H7 (cell line): ENCODE data around the gene POLD1. TPM values are rescaled to one million over a fixed set of nuclear protein-coding genes. Genes with fewer than 3 reads are reported as not detected.
A peak's percentile ranks its signal among the peaks of the same experiment; 100 is the strongest.

Source experiments
- DNase-seq: peaks from one replicate; pipeline ENCODE4 v3.0.0; 2012
- H3K27me3 ChIP-seq: 2 replicates; pipeline ENCODE4 v1.6.0; 2011; ENCODE audit warnings: mild to moderate bottlenecking, low read length; ENCODE audit not compliant: control insufficient read depth, insufficient read depth
- H3K36me3 ChIP-seq: replicated peaks from 2 replicates; pipeline ENCODE4 v1.5.1; 2011; ENCODE audit warnings: low read length; ENCODE audit not compliant: control insufficient read depth, insufficient read depth
- H3K4me3 ChIP-seq: 2 replicates; pipeline ENCODE4 v1.5.1; 2011; ENCODE audit warnings: low read depth, mild to moderate bottlenecking, control low read depth, low read length, moderate library complexity; ENCODE audit not compliant: insufficient read depth
- total RNA-seq: library from RNA; depleted of rRNA; stranded (reverse); fragments of >200 nt; shearing (Covaris generic); gene quantifications from 2 replicates; pipeline ENCODE4 v1.2.3, GENCODE V29; 2014

Gene POLD1
- total RNA-seq, 1 experiment from 2014 or later = 167 TPM

GRCh38 chr19:50358483-50359327 is 25.4 kb upstream of the POLD1 start:
- H3K27me3 ChIP-seq = no peaks in the 10 kb centered on the region
- DNase-seq = no peak
- no peak overlapping the region for H3K4me3 ChIP-seq
- H3K36me3 ChIP-seq = no peaks in the 10 kb centered on the region

GRCh38 chr19:50359328-50359818 is 24.8 kb upstream of the POLD1 start:
- DNase-seq = no peak
- H3K4me3 ChIP-seq = no peak overlapping the region
- no peaks in the 10 kb centered on the region for H3K27me3 ChIP-seq
- H3K36me3 ChIP-seq = no peaks in the 10 kb centered on the region

GRCh38 chr19:50361290-50362029 is 22.7 kb upstream of the POLD1 start:
- Histone ChIP-seq H3K4me3 (no peak overlapping the region), H3K36me3 (no peaks in the 10 kb centered on the region), H3K27me3 (no peaks in the 10 kb centered on the region)
- DNase-seq = peak; percentile 65

- no peak overlapping the region for H3K4me3 ChIP-seq
- no peaks in the 10 kb centered on the region for H3K27me3 ChIP-seq
- H3K36me3 ChIP-seq = no peaks in the 10 kb centered on the region
- DNase-seq = no peak
Observed at GRCh38 chr19:50362030-50362412, 22.1 kb upstream of the POLD1 start.

- Histone ChIP-seq H3K4me3 (no peak overlapping the region), H3K36me3 (no peaks in the 10 kb centered on the region), H3K27me3 (no peaks in the 10 kb centered on the region)
- no peak for DNase-seq
Observed at GRCh38 chr19:50362656-50363424, 21.3 kb upstream of the POLD1 start.

- DNase-seq = no peak
- no peaks in the 10 kb centered on the region for H3K27me3 ChIP-seq
- H3K36me3 ChIP-seq = no peaks in the 10 kb centered on the region
- no peak within 1 kb of the TSS for H3K4me3 ChIP-seq
Observed at GRCh38 chr19:50365434-50366306, 18.5 kb upstream of the POLD1 start, which contains the start of gene NAPSA. Gene NAPSA (minus strand): TSS chr19:50365639. CDS start chr19:50365621, 18 bp downstream.

- no peaks in the 10 kb centered on the region for H3K36me3 ChIP-seq
- peak overlapping the region; percentile 70 for H3K4me3 ChIP-seq
- no peaks in the 10 kb centered on the region; the same call in 1 of the 2 replicates for H3K27me3 ChIP-seq
- peak; percentile 86 for DNase-seq
Observed at GRCh38 chr19:50368649-50369570, 15.2 kb upstream of the POLD1 start.

- Histone ChIP-seq H3K36me3 (no peaks in the 10 kb centered on the region), H3K27me3 (no peaks in the 10 kb centered on the region; the same call in 1 of the 2 replicates), H3K4me3 (no peak overlapping the region)
- DNase-seq = no peak
Observed at GRCh38 chr19:50371914-50372475, 12.2 kb upstream of the POLD1 start.

- Histone ChIP-seq H3K4me3 (peak within 1 kb of the TSS; percentile 97), H3K27me3 (no peaks in the 10 kb centered on the region), H3K36me3 (peaks cover 24% of the 10 kb centered on the region)
- peak; percentile 99 for DNase-seq
Observed at GRCh38 chr19:50376166-50377050, 7.7 kb upstream of the POLD1 start, which contains the start of gene NR1H2. Gene NR1H2 (plus strand): TSS chr19:50376457. CDS start chr19:50377606, 1,149 bp downstream.

GRCh38 chr19:50377051-50377461 is 7.1 kb upstream of the POLD1 start:
- Histone ChIP-seq H3K4me3 (no peak overlapping the region; the same call in 1 of the 2 replicates), H3K36me3 (peaks cover 24% of the 10 kb centered on the region), H3K27me3 (no peaks in the 10 kb centered on the region)
- DNase-seq = peak; percentile 89

- DNase-seq = no peak
- no peaks in the 10 kb centered on the region for H3K27me3 ChIP-seq
- peaks cover 24% of the 10 kb centered on the region for H3K36me3 ChIP-seq
- H3K4me3 ChIP-seq = no peak overlapping the region
Observed at GRCh38 chr19:50377517-50377916, 6.6 kb upstream of the POLD1 start.
